Measurements from ENCODE around the gene SIM2.

The SIM2 gene

GRCh38 chr21:36692114-36692834 is 6.6 kb upstream of the SIM2 start:
- no peak for DNase-seq (ENCODE audit: low spot score)
- TF ChIP-seq CTCF (IDR thresholded peaks at IDR 0.05; ENCODE audit: extremely low read depth, insufficient read depth, missing control alignments): no peak
- in situ Hi-C loops (cut with MboI; ENCODE audit: low pct_unique_long_range_greater_than_20kb, low sequenced_read_pairs, unreplicated experiment): loop anchor here (25.0 kb wide), 1 partner anchor 555 kb away; the partner anchor contains the start of gene CBR3

- TF ChIP-seq CTCF (IDR thresholded peaks at IDR 0.05; ENCODE audit: extremely low read depth, insufficient read depth, missing control alignments): peak; percentile 34
- in situ Hi-C loops (cut with MboI; ENCODE audit: low pct_unique_long_range_greater_than_20kb, low sequenced_read_pairs, unreplicated experiment): loop anchor here (25.0 kb wide), 1 partner anchor 556 kb away; the partner anchor contains the start of gene CBR3
- peak; percentile 36 for DNase-seq (ENCODE audit: low spot score)
Measured at GRCh38 chr21:36692835-36693488, 6.0 kb upstream of the SIM2 start.

- no peak for DNase-seq (ENCODE audit: low spot score)
- no peak for TF ChIP-seq CTCF (IDR thresholded peaks at IDR 0.05; ENCODE audit: extremely low read depth, insufficient read depth, missing control alignments)
Measured at GRCh38 chr21:36693489-36694030, 5.4 kb upstream of the SIM2 start.

GRCh38 chr21:36694031-36694515 is 4.8 kb upstream of the SIM2 start:
- DNase-seq (ENCODE audit: low spot score): peak; percentile 29
- no peak for TF ChIP-seq CTCF (IDR thresholded peaks at IDR 0.05; ENCODE audit: extremely low read depth, insufficient read depth, missing control alignments)
- in situ Hi-C loops (cut with MboI; ENCODE audit: low pct_unique_long_range_greater_than_20kb, low sequenced_read_pairs, unreplicated experiment): loop anchor here (25.0 kb wide), 1 partner anchor 557 kb away; the partner anchor contains the start of gene CBR3

More at GRCh38 chr21:36693489-36694030, 5.4 kb upstream of the SIM2 start:
- in situ Hi-C loops (cut with MboI; ENCODE audit: low pct_unique_long_range_greater_than_20kb, low sequenced_read_pairs, unreplicated experiment): loop anchor here (25.0 kb wide), 1 partner anchor 556 kb away; the partner anchor contains the start of gene CBR3

- no peak for TF ChIP-seq CTCF (IDR thresholded peaks at IDR 0.05; ENCODE audit: extremely low read depth, insufficient read depth, missing control alignments)
- no peak for DNase-seq (ENCODE audit: low spot score)
- in situ Hi-C loops (cut with MboI; ENCODE audit: low pct_unique_long_range_greater_than_20kb, low sequenced_read_pairs, unreplicated experiment): loop anchor here (25.0 kb wide), 1 partner anchor 557 kb away; the partner anchor contains the start of gene CBR3
Measured at GRCh38 chr21:36694593-36695282, 4.2 kb upstream of the SIM2 start.

- in situ Hi-C loops (cut with MboI; ENCODE audit: low pct_unique_long_range_greater_than_20kb, low sequenced_read_pairs, unreplicated experiment): loop anchor here (25.0 kb wide), 1 partner anchor 558 kb away; the partner anchor contains the start of gene CBR3
- no peak for TF ChIP-seq CTCF (IDR thresholded peaks at IDR 0.05; ENCODE audit: extremely low read depth, insufficient read depth, missing control alignments)
Measured at GRCh38 chr21:36695283-36695634, 3.7 kb upstream of the SIM2 start.

More at GRCh38 chr21:36695283-36695634, 3.7 kb upstream of the SIM2 start:
- no peak for DNase-seq (ENCODE audit: low spot score)
